Parathyroid adenoma (tissue), 2 donors: ENCODE data around the gene MTCL3.

Source experiments
- H2AFZ ChIP-seq: fragments of 300-600 bp; sonication (generic); one replicate; pipeline ENCODE4 v1.7.0; 2017; ENCODE audit warnings: antibody characterized with exemption, mild to moderate bottlenecking
- H3K27ac ChIP-seq: fragments of 300-600 bp; sonication (generic); one replicate; pipeline ENCODE4 v1.7.0; 2017
- H3K27me3 ChIP-seq: fragments of 300-600 bp; sonication (generic); one replicate; pipeline ENCODE4 v1.7.0; 2017; ENCODE audit warnings: low read length; ENCODE audit not compliant: control insufficient read depth, insufficient read depth
- H3K36me3 ChIP-seq: fragments of 300-600 bp; sonication (generic); one replicate; pipeline ENCODE4 v1.7.0; 2017; ENCODE audit warnings: low read length; ENCODE audit not compliant: control insufficient read depth, insufficient read depth
- H3K4me1 ChIP-seq: fragments of 300-600 bp; sonication (generic); one replicate; pipeline ENCODE4 v1.7.0; 2017; ENCODE audit warnings: control low read depth
- H3K4me2 ChIP-seq: fragments of 300-600 bp; sonication (generic); one replicate; pipeline ENCODE4 v1.7.0; 2017; ENCODE audit warnings: low read length
- H3K4me3 ChIP-seq: fragments of 300-600 bp; sonication (generic); one replicate; pipeline ENCODE4 v1.7.0; 2017; ENCODE audit warnings: low read depth, low read length
- H3K79me2 ChIP-seq: fragments of 300-600 bp; sonication (generic); one replicate; pipeline ENCODE4 v1.7.0; 2017; ENCODE audit warnings: control low read depth
- H3K9ac ChIP-seq: fragments of 300-600 bp; sonication (generic); one replicate; pipeline ENCODE4 v1.7.0; 2017; ENCODE audit warnings: mild to moderate bottlenecking
- H3K9me3 ChIP-seq: fragments of 300-600 bp; sonication (generic); one replicate; pipeline ENCODE4 v1.7.0; 2017; ENCODE audit warnings: low read length; ENCODE audit not compliant: control insufficient read depth
- TF ChIP-seq, protein P1 (sequence below): fragments of 300-600 bp; sonication (generic); IDR thresholded peaks from one replicate; pipeline ENCODE4 v1.7.0; 2017; ENCODE audit warnings: antibody characterized with exemption, mild to moderate bottlenecking
- donor health status: primary hyperparathyroidism.

The MTCL3 gene

DNA sequence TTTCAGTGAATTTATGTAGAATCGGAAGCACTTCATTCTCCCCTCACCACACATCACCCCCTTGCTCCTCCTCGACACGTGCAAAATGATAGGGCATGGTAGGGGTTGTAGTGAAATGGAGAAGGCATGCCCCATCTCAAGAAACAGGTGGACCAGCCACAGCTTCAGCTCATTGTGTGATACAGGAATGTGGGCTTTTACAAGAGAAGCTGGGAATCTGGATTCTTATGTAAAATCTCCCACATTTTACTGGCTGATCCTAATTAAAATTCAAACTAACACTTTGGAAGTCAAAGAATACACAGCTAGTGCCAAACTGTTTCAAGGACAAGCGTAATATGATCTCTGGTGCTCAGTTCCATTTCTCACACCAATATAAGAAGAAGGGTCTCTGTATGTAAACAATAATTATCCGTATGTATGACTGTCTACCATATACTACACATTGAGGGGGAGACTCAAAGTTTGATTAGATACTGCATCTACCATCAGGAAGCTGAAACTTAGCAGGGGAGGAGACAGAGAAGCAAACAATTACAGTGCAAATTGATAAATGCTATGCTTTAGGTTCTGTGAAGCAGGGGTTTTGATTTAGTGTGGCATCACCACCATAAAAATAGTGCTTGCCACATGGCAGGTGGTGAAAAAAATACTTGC, 35.6 kb downstream of the MTCL3 start:
- Histone ChIP-seq H3K4me3 (no peak overlapping the region), H3K4me2 (no peak overlapping the region), H3K9me3 (no peaks in the 10 kb centered on the region), H3K36me3 (no peaks in the 10 kb centered on the region), H2AFZ (no peak overlapping the region), H3K9ac (no peak overlapping the region), H3K27me3 (no peaks in the 10 kb centered on the region), H3K27ac (no peak overlapping the region), H3K79me2 (no peaks in the 10 kb centered on the region), H3K4me1 (peaks cover 6% of the 10 kb centered on the region)
- TF ChIP-seq, protein P1, sequence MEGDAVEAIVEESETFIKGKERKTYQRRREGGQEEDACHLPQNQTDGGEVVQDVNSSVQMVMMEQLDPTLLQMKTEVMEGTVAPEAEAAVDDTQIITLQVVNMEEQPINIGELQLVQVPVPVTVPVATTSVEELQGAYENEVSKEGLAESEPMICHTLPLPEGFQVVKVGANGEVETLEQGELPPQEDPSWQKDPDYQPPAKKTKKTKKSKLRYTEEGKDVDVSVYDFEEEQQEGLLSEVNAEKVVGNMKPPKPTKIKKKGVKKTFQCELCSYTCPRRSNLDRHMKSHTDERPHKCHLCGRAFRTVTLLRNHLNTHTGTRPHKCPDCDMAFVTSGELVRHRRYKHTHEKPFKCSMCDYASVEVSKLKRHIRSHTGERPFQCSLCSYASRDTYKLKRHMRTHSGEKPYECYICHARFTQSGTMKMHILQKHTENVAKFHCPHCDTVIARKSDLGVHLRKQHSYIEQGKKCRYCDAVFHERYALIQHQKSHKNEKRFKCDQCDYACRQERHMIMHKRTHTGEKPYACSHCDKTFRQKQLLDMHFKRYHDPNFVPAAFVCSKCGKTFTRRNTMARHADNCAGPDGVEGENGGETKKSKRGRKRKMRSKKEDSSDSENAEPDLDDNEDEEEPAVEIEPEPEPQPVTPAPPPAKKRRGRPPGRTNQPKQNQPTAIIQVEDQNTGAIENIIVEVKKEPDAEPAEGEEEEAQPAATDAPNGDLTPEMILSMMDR, result no peak

GRCh38 chr6:127482325-127482724, 36.8 kb downstream of the MTCL3 start:
- TF ChIP-seq, protein P1, result no peak
- no peak overlapping the region for H3K9ac ChIP-seq
- H3K79me2 ChIP-seq, result no peaks in the 10 kb centered on the region
- H3K4me3 ChIP-seq, result no peak overlapping the region
- H3K4me1 ChIP-seq, result peaks cover 6% of the 10 kb centered on the region
- H3K9me3 ChIP-seq, result no peaks in the 10 kb centered on the region
- no peaks in the 10 kb centered on the region for H3K27me3 ChIP-seq
- H3K4me2 ChIP-seq, result no peak overlapping the region
- H3K27ac ChIP-seq, result no peak overlapping the region
- H2AFZ ChIP-seq, result no peak overlapping the region
- H3K36me3 ChIP-seq, result no peaks in the 10 kb centered on the region

DNA sequence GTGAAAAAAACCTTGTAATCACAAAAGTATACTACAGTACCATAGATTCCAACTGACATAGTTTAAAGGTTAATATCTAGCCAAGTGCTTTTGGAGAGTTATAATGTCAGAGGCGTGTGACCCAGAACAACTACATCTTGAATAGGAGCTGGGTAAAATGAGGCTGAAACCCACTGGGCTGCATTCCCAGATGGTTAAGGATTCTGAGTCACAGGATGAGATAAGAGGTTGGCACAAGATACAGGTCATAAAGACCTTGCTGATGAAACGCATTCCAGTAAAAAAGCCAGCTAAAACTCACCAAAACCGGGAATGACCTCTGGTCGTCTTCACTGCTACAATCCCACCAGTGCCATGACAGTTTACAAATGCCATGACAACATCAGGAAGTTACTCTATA, 37.5 kb downstream of the MTCL3 start:
- H3K27ac ChIP-seq, result no peak overlapping the region
- TF ChIP-seq, protein P1, result no peak
- no peaks in the 10 kb centered on the region for H3K36me3 ChIP-seq
- H2AFZ ChIP-seq, result no peak overlapping the region
- no peaks in the 10 kb centered on the region for H3K9me3 ChIP-seq
- no peak overlapping the region for H3K9ac ChIP-seq
- no peak overlapping the region for H3K4me2 ChIP-seq
- H3K4me1 ChIP-seq, result peaks cover 6% of the 10 kb centered on the region
- no peaks in the 10 kb centered on the region for H3K27me3 ChIP-seq
- H3K79me2 ChIP-seq, result no peaks in the 10 kb centered on the region
- H3K4me3 ChIP-seq, result no peak overlapping the region

- TF ChIP-seq, protein P1, result no peak
- no peaks in the 10 kb centered on the region for H3K9me3 ChIP-seq
- no peak overlapping the region for H3K9ac ChIP-seq
- no peak overlapping the region for H3K27ac ChIP-seq
- H3K4me3 ChIP-seq, result no peak overlapping the region
- H3K27me3 ChIP-seq, result no peaks in the 10 kb centered on the region
- H3K4me2 ChIP-seq, result no peak overlapping the region
- H2AFZ ChIP-seq, result no peak overlapping the region
- no peaks in the 10 kb centered on the region for H3K36me3 ChIP-seq
- H3K4me1 ChIP-seq, result peaks cover 6% of the 10 kb centered on the region
- H3K79me2 ChIP-seq, result no peaks in the 10 kb centered on the region
These were observed 38.0 kb downstream of the MTCL3 start for GRCh38 chr6:127481111-127481510.

DNA sequence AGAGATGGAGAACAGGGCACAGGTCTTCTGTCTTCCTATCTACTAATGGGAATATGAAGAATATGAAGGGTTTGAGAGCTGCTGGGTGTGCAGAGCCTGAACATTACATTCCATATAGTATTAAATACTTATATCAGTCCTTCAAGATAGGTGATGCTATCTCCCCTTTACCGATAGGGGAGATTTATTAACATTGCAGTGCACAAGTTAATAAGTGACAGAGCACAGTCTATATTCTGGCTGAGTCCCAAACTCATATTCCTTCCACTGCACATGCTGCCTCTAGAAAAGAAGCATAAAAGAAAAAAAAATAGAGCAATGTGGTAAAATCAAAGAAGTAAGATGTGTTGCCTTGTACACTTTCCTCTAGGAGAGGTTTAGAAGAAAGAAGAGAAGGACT, 41.5 kb downstream of the MTCL3 start:
- Histone ChIP-seq H3K27ac (no peak overlapping the region), H2AFZ (no peak overlapping the region), H3K9ac (no peak overlapping the region), H3K4me1 (no peaks in the 10 kb centered on the region), H3K79me2 (no peaks in the 10 kb centered on the region), H3K27me3 (no peaks in the 10 kb centered on the region), H3K9me3 (no peaks in the 10 kb centered on the region), H3K36me3 (no peaks in the 10 kb centered on the region), H3K4me3 (no peak overlapping the region), H3K4me2 (no peak overlapping the region)
- TF ChIP-seq, protein P1, result no peak
